Occipital lobe (tissue), 2 donors: ENCODE results near the gene HIPK2. TPM values are rescaled to one million over a fixed set of nuclear protein-coding genes. Genes with fewer than 3 reads are reported as not detected.

ENCODE experiments used
- DNase-seq: peaks from one replicate; lab custom pipeline; 2025; lab: John Stamatoyannopoulos, UW
- total RNA-seq: library from RNA; depleted of rRNA; stranded (reverse); fragments of >200 nt; gene quantifications from one replicate; pipeline ENCODE4 v1.2.3, GENCODE V29; 2014

HIPK2 gene
- total RNA-seq, 1 donor from 2014 or later, result 12.0 TPM

- DNase-seq, result no peak
Measured at GRCh38 chr7:139592801-139593461, 184.9 kb downstream of the HIPK2 start.

GRCh38 chr7:139591550-139592195 is 186.1 kb downstream of the HIPK2 start:
- no peak for DNase-seq

GRCh38 chr7:139589474-139589873 is 188.3 kb downstream of the HIPK2 start:
- DNase-seq, result peak; percentile 24

- DNase-seq, result peak; percentile 42
Measured at GRCh38 chr7:139588632-139589031, 189.2 kb downstream of the HIPK2 start.

GRCh38 chr7:139587535-139587934 is 190.3 kb downstream of the HIPK2 start:
- no peak for DNase-seq

GRCh38 chr7:139586286-139586685 is 191.5 kb downstream of the HIPK2 start:
- no peak for DNase-seq

- DNase-seq, result no peak
Measured at GRCh38 chr7:139585042-139585441, 192.8 kb downstream of the HIPK2 start.

GRCh38 chr7:139583826-139584553 is 193.8 kb downstream of the HIPK2 start:
- no peak for DNase-seq

- DNase-seq, result no peak
Measured at GRCh38 chr7:139582671-139583155, 195.1 kb downstream of the HIPK2 start.

GRCh38 chr7:139582130-139582650 is 195.6 kb downstream of the HIPK2 start:
- DNase-seq, result no peak

- no peak for DNase-seq
Measured at GRCh38 chr7:139580435-139580834, 197.4 kb downstream of the HIPK2 start.

GRCh38 chr7:139576179-139576973 is 201.4 kb downstream of the HIPK2 start:
- no peak for DNase-seq

- DNase-seq, result no peak
Measured at GRCh38 chr7:139575338-139575680, 202.5 kb downstream of the HIPK2 start.

GRCh38 chr7:139574618-139575337 is 203.0 kb downstream of the HIPK2 start:
- no peak for DNase-seq

- no peak for DNase-seq
Measured at GRCh38 chr7:139573871-139574270, 203.9 kb downstream of the HIPK2 start.

- no peak for DNase-seq
Measured at GRCh38 chr7:139572704-139573385, 205.0 kb downstream of the HIPK2 start.

GRCh38 chr7:139572071-139572470 is 205.7 kb downstream of the HIPK2 start:
- no peak for DNase-seq

- DNase-seq, result no peak
Measured at GRCh38 chr7:139571651-139572050, 206.1 kb downstream of the HIPK2 start.

GRCh38 chr7:139571190-139571589 is 206.6 kb downstream of the HIPK2 start:
- DNase-seq, result no peak

GRCh38 chr7:139570626-139571025 is 207.2 kb downstream of the HIPK2 start:
- no peak for DNase-seq
